Measurements from ENCODE around the gene ARFGAP1.

Gene ARFGAP1

GRCh38 chr20:63312273-63312672 lies 39.7 kb downstream of the ARFGAP1 start:
- H3K4me3 ChIP-seq (ENCODE audit: severe bottlenecking), result no peak overlapping the region
- H3K4me1 ChIP-seq (ENCODE audit: insufficient read depth, poor library complexity, severe bottlenecking), result no peaks in the 10 kb centered on the region
- no peak for ATAC-seq (ENCODE audit: low read depth)
- H3K27ac ChIP-seq (ENCODE audit: poor library complexity, severe bottlenecking), result no peak overlapping the region
- peaks cover 24% of the 10 kb centered on the region for H3K27me3 ChIP-seq (ENCODE audit: insufficient read depth, poor library complexity, severe bottlenecking)
- no peak for TF ChIP-seq CTCF (IDR thresholded peaks at IDR 0.05; ENCODE audit: poor library complexity, severe bottlenecking)
- H3K9me3 ChIP-seq (ENCODE audit: severe bottlenecking), result no peaks in the 10 kb centered on the region
- DNase-seq (ENCODE audit: low spot score), result no peak
- H3K36me3 ChIP-seq (ENCODE audit: low read depth), result no peaks in the 10 kb centered on the region

DNA sequence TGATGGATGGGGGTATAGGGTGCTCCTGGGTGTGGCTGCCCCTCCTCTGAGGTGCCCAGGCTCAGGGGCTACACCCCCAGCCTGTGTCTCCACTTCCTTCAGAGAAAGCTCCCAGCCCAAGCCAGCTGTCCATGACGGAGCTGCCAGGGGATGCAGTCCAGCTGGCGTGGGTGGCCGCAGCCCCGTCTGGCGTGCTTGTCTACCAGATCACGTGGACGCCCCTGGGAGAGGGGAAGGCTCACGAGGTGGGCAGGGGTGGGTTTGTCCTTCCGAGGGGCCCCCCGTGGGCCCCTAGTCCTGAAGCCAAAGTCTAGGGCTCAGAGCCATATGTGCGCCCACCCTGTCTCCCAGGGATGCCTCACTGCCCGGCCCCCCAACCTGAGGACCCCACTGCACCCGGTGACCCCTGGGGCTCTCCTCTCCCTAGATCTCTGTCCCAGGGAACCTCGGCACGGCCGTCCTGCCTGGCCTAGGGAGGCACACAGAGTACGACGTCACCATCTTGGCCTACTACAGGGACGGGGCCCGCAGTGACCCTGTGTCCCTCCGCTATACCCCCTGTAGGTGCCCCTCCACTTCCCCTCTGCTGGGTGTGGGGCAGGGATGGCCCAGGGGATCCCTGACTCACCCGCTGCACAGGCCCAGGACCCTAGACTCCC lies 40.2 kb downstream of the ARFGAP1 start:
- no peak for TF ChIP-seq CTCF (IDR thresholded peaks at IDR 0.05; ENCODE audit: poor library complexity, severe bottlenecking)
- no peak for ATAC-seq (ENCODE audit: low read depth)
- Histone ChIP-seq H3K9me3 (ENCODE audit: severe bottlenecking) (no peaks in the 10 kb centered on the region), H3K4me1 (ENCODE audit: insufficient read depth, poor library complexity, severe bottlenecking) (no peaks in the 10 kb centered on the region), H3K27me3 (ENCODE audit: insufficient read depth, poor library complexity, severe bottlenecking) (peaks cover 19% of the 10 kb centered on the region), H3K4me3 (ENCODE audit: severe bottlenecking) (no peak overlapping the region), H3K27ac (ENCODE audit: poor library complexity, severe bottlenecking) (no peak overlapping the region), H3K36me3 (ENCODE audit: low read depth) (no peaks in the 10 kb centered on the region)
- no peak for DNase-seq (ENCODE audit: low spot score)

DNA sequence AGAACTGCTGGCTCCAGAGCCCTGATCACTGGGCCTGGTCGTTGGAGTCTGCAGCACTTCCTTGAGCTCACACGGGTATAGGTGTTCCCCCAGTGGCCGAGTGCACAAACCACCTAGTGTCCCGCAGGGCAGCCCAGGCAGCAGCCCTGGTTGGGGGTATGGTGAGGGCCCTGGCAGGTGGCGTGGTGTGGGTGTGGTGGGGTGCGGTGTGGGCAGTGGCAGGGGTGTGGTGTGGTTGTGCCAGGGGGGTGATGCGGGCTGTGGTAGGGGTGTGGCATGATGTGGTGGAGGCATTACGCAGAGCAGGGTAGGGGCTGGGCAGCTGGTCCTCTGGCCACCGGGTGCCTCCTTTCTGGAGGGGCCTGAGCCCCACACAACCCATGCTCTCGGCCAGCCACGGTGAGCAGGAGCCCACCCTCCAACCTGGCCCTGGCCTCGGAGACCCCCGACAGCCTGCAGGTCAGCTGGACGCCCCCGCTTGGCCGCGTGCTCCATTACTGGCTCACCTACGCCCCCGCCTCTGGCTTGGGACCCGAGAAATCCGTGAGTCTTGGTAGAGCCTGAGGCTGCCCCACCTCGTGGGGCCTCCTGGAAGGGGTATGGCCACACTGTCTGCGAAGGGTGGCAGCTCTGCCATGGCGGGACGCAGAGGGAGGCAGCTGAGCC lies 40.9 kb downstream of the ARFGAP1 start:
- ATAC-seq (ENCODE audit: low read depth), result peak; percentile 12; the same call in 2 of the 3 replicates
- Histone ChIP-seq H3K9me3 (ENCODE audit: severe bottlenecking) (no peaks in the 10 kb centered on the region), H3K27ac (ENCODE audit: poor library complexity, severe bottlenecking) (no peak overlapping the region), H3K4me3 (ENCODE audit: severe bottlenecking) (no peak overlapping the region), H3K27me3 (ENCODE audit: insufficient read depth, poor library complexity, severe bottlenecking) (peaks cover 12% of the 10 kb centered on the region), H3K4me1 (ENCODE audit: insufficient read depth, poor library complexity, severe bottlenecking) (no peaks in the 10 kb centered on the region), H3K36me3 (ENCODE audit: low read depth) (no peaks in the 10 kb centered on the region)
- no peak for TF ChIP-seq CTCF (IDR thresholded peaks at IDR 0.05; ENCODE audit: poor library complexity, severe bottlenecking)
- DNase-seq (ENCODE audit: low spot score), result no peak

GRCh38 chr20:63314015-63314471 lies 41.4 kb downstream of the ARFGAP1 start:
- no peak for DNase-seq (ENCODE audit: low spot score)
- Histone ChIP-seq H3K27me3 (ENCODE audit: insufficient read depth, poor library complexity, severe bottlenecking) (peaks cover 7% of the 10 kb centered on the region), H3K9me3 (ENCODE audit: severe bottlenecking) (no peaks in the 10 kb centered on the region), H3K4me3 (ENCODE audit: severe bottlenecking) (no peak overlapping the region), H3K4me1 (ENCODE audit: insufficient read depth, poor library complexity, severe bottlenecking) (no peaks in the 10 kb centered on the region), H3K27ac (ENCODE audit: poor library complexity, severe bottlenecking) (no peak overlapping the region), H3K36me3 (ENCODE audit: low read depth) (no peaks in the 10 kb centered on the region)
- no peak for ATAC-seq (ENCODE audit: low read depth)
- TF ChIP-seq CTCF (IDR thresholded peaks at IDR 0.05; ENCODE audit: poor library complexity, severe bottlenecking), result no peak

Measured in RWPE2 (cell line).